H9 (cell line): ENCODE measurements around the gene FANCE. TPM values are rescaled to one million over a fixed set of nuclear protein-coding genes. Genes with fewer than 3 reads are reported as not detected.
A peak's percentile ranks its signal among the peaks of the same experiment; 100 is the strongest.
"Not testable (repeated sequence)": the region's sequence is repeated elsewhere in the genome, so short reads cannot be mapped to it uniquely, and the experiment has no call there.

Experiments
- DNase-seq: peaks from one replicate; pipeline ENCODE4 v3.0.0-alpha.2; 2017
- H2AFZ ChIP-seq: one replicate; pipeline ENCODE4 v1.6.1; 2013; ENCODE audit warnings: mild to moderate bottlenecking, low read length, control low read depth, moderate library complexity
- H2AK5ac ChIP-seq: 2 replicates; pipeline ENCODE4 v1.6.1; 2013; ENCODE audit warnings: low read length, control low read depth, mixed read lengths; ENCODE audit not compliant: insufficient read length
- H2BK120ac ChIP-seq: one replicate; pipeline ENCODE4 v1.6.1; 2013; ENCODE audit warnings: low read depth, mild to moderate bottlenecking, low read length, control low read depth, inconsistent platforms; ENCODE audit not compliant: poor library complexity, severe bottlenecking
- H2BK12ac ChIP-seq: 2 replicates; pipeline ENCODE4 v1.6.1; 2013; ENCODE audit warnings: low read length, control low read depth, mixed read lengths, low read depth; ENCODE audit not compliant: insufficient read length
- H2BK15ac ChIP-seq: 2 replicates; pipeline ENCODE4 v1.6.1; 2013; ENCODE audit warnings: low read depth, low read length, control low read depth
- H2BK20ac ChIP-seq: one replicate; pipeline ENCODE4 v1.6.1; 2013; ENCODE audit warnings: low read depth, mild to moderate bottlenecking, low read length, control low read depth, inconsistent platforms; ENCODE audit not compliant: poor library complexity, severe bottlenecking
- H2BK5ac ChIP-seq: 2 replicates; pipeline ENCODE4 v1.6.1; 2013; ENCODE audit warnings: low read length, control low read depth, mixed read lengths; ENCODE audit not compliant: insufficient read length
- H3K14ac ChIP-seq: 2 replicates; pipeline ENCODE4 v1.6.1; 2013; ENCODE audit warnings: low read length, control low read depth; ENCODE audit not compliant: insufficient read depth
- H3K18ac ChIP-seq: 2 replicates; pipeline ENCODE4 v1.6.1; 2013; ENCODE audit warnings: low read depth, mild to moderate bottlenecking, mixed read lengths, low read length, control low read depth; ENCODE audit not compliant: insufficient read length
- H3K23ac ChIP-seq: 2 replicates; pipeline ENCODE4 v1.6.1; 2013; ENCODE audit warnings: low read length, control low read depth, mixed read lengths, low read depth; ENCODE audit not compliant: insufficient read length
- H3K23me2 ChIP-seq: 2 replicates; pipeline ENCODE4 v1.6.1; 2013; ENCODE audit warnings: low read depth, mild to moderate bottlenecking, mixed read lengths, low read length, control low read depth; ENCODE audit not compliant: insufficient read length, poor library complexity, severe bottlenecking
- H3K27ac ChIP-seq: 2 replicates; pipeline ENCODE4 v1.5.1; 2013; ENCODE audit warnings: low read length, control low read depth, mixed read lengths, low read depth; ENCODE audit not compliant: insufficient read length
- H3K27me3 ChIP-seq: 2 replicates; pipeline ENCODE4 v1.6.1; 2013; ENCODE audit warnings: low read length, control low read depth, inconsistent platforms; ENCODE audit not compliant: insufficient read depth
- H3K4ac ChIP-seq: 2 replicates; pipeline ENCODE4 v1.6.1; 2013; ENCODE audit warnings: low read depth, mild to moderate bottlenecking, control low read depth, inconsistent platforms, low read length, moderate library complexity
- H3K4me1 ChIP-seq: 2 replicates; pipeline ENCODE4 v1.6.1; 2013; ENCODE audit warnings: low read length, control low read depth, inconsistent platforms; ENCODE audit not compliant: insufficient read depth
- H3K4me2 ChIP-seq: 2 replicates; pipeline ENCODE4 v1.6.1; 2013; ENCODE audit warnings: low read length, control low read depth, mixed read lengths; ENCODE audit not compliant: insufficient read length, insufficient read depth
- H3K56ac ChIP-seq: 2 replicates; pipeline ENCODE4 v1.6.1; 2013; ENCODE audit warnings: low read depth, mild to moderate bottlenecking, mixed read lengths, low read length, control low read depth; ENCODE audit not compliant: insufficient read length
- H3K79me1 ChIP-seq: 2 replicates; pipeline ENCODE4 v1.6.1; 2013; ENCODE audit warnings: low read depth, mild to moderate bottlenecking, moderate library complexity, low read length, control low read depth, inconsistent platforms; ENCODE audit not compliant: insufficient read depth, poor library complexity, severe bottlenecking
- H3K79me2 ChIP-seq: 2 replicates; pipeline ENCODE4 v1.6.1; 2013; ENCODE audit warnings: low read length, control low read depth, inconsistent platforms; ENCODE audit not compliant: insufficient read depth
- H3K9ac ChIP-seq: 2 replicates; pipeline ENCODE4 v1.6.1; 2013; ENCODE audit warnings: low read length, control low read depth, mixed read lengths; ENCODE audit not compliant: insufficient read length; ENCODE audit errors: extremely low read depth
- H3K9me3 ChIP-seq: one replicate; pipeline ENCODE4 v1.6.1; 2013; ENCODE audit warnings: low read depth, low read length, inconsistent platforms; ENCODE audit not compliant: control insufficient read depth
- H3T11ph ChIP-seq: one replicate; pipeline ENCODE4 v1.6.1; 2013; ENCODE audit warnings: mild to moderate bottlenecking, low read length, control low read depth, inconsistent platforms
- H4K20me1 ChIP-seq: one replicate; pipeline ENCODE4 v1.6.1; 2013; ENCODE audit not compliant: control insufficient read depth, insufficient read length, insufficient read depth
- H4K5ac ChIP-seq: 2 replicates; pipeline ENCODE4 v1.6.1; 2013; ENCODE audit warnings: low read depth, mild to moderate bottlenecking, mixed read lengths, low read length, control low read depth; ENCODE audit not compliant: insufficient read length
- H4K8ac ChIP-seq: replicated peaks from 2 replicates; pipeline ENCODE4 v1.6.1; 2013; ENCODE audit warnings: low read length, control low read depth, mixed read lengths, low read depth; ENCODE audit not compliant: insufficient read length
- H4K91ac ChIP-seq: 2 replicates; pipeline ENCODE4 v1.6.1; 2013; ENCODE audit warnings: low read depth, mild to moderate bottlenecking, moderate library complexity, mixed read lengths, low read length, control low read depth; ENCODE audit not compliant: insufficient read length
- H3K27ac Mint-ChIP-seq, 3 experiments: 2 replicates in 2 of 3; 3 replicates in 1 of 3; pipeline ENCODE4 v1.8.0; 2020 to 2021; ENCODE audit warnings: mixed read lengths in 3 of 3, mild to moderate bottlenecking in 1 of 3, moderate library complexity in 1 of 3
- H3K27me3 Mint-ChIP-seq: 2 replicates; pipeline ENCODE4 v1.8.0; 2021; ENCODE audit warnings: low read depth, mild to moderate bottlenecking, moderate library complexity, mixed read lengths
- H3K36me3 Mint-ChIP-seq, 3 experiments: 2 replicates in 2 of 3; 3 replicates in 1 of 3; pipeline ENCODE4 v1.8.0; 2020 to 2021; ENCODE audit warnings: low read depth in 3 of 3, mixed read lengths in 3 of 3; ENCODE audit not compliant: insufficient read depth in 1 of 3
- H3K4me1 Mint-ChIP-seq, 2 experiments: 2 replicates each; pipeline ENCODE4 v1.8.0; 2020; ENCODE audit warnings: mixed read lengths in 2 of 2
- H3K4me3 Mint-ChIP-seq, 2 experiments: 2 replicates in 1 of 2; 3 replicates in 1 of 2; pipeline ENCODE4 v1.8.0; 2020 to 2021; ENCODE audit warnings: mild to moderate bottlenecking in 2 of 2, mixed read lengths in 2 of 2, moderate library complexity in 1 of 2
- H3K9me3 Mint-ChIP-seq, 2 experiments: 2 replicates in 1 of 2; 3 replicates in 1 of 2; pipeline ENCODE4 v1.8.0; 2020; ENCODE audit warnings: mild to moderate bottlenecking in 2 of 2, mixed read lengths in 2 of 2, moderate library complexity in 1 of 2
- WGBS: extraction: QIAGEN DNeasy Blood & Tissue Kit; methylation state at CpG from one replicate; pipeline ENCODE4 v1.1.7; 2013; ENCODE audit warnings: missing lambda C conversion rate, low lambda C conversion rate, mixed read lengths; ENCODE audit not compliant: insufficient read length; ENCODE audit errors: extremely low coverage; 5-methylcytosine and 5-hydroxymethylcytosine counted together
- total RNA-seq: library from RNA; stranded (reverse); gene quantifications from 2 replicates; pipeline ENCODE4 v1.2.1, GENCODE V29; 2021
- TF ChIP-seq, protein P1 (sequence below): fragments of 200-600 bp; sonication (generic); conservative IDR thresholded peaks from 3 replicates; pipeline ENCODE4 v1.8.0; 2021; ENCODE audit warnings: antibody characterized with exemption, mild to moderate bottlenecking

FANCE gene
- total RNA-seq, 1 experiment from 2014 or later = 8.4 TPM

DNA sequence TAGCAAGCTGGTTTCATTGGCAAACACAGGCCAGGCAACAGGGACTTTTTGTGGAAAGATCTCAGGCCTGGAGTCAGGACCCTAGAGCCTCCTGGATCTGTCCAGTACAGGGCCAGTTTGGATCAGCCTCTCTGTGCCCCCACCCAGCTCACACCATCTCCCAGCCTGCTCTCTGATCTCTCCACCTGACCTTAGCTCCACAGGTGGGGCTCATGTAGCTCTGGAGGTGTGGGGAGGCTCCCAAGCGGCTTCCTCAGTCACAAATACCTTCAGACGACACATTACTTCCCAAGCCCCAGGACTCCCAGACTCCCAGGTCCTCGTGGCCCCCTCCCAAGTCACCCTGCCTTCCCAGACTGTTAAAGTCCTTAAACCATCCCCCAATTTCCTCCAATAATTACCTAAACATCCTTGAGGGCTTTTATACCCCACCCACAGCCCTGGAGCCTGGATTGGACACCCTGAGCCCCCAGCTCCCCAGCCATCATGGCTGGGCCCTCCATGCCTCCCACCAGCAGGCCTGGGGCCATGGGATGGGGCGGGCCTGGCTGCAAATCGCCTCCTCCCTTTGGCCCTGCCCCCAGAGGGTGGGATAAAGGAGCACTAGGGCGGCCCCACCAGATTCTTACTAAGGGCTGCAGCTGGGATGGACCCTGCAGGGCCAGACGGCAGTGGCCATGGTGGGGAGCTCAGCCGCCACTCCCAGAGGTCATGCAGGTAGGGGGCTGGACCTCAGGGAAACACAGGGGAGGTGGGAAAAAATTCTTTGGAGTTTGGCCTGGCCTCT is 15.9 kb upstream of the FANCE start:
- Mint-ChIP-seq H3K4me1 (peaks cover 3 to 16% of the 10 kb centered on the region in 2 experiments), H3K27ac (no peak overlapping the region; a peak in 1 of 7 replicates), H3K27me3 (0 out of 2 replicates have a peak, but pooled peaks cover 2% of the 10 kb centered on the region), H3K36me3 (no peaks in the 10 kb centered on the region; a peak in 1 of 7 replicates), H3K4me3 (no peak overlapping the region), H3K9me3 (no peaks in the 10 kb centered on the region)
- TF ChIP-seq, protein P1, sequence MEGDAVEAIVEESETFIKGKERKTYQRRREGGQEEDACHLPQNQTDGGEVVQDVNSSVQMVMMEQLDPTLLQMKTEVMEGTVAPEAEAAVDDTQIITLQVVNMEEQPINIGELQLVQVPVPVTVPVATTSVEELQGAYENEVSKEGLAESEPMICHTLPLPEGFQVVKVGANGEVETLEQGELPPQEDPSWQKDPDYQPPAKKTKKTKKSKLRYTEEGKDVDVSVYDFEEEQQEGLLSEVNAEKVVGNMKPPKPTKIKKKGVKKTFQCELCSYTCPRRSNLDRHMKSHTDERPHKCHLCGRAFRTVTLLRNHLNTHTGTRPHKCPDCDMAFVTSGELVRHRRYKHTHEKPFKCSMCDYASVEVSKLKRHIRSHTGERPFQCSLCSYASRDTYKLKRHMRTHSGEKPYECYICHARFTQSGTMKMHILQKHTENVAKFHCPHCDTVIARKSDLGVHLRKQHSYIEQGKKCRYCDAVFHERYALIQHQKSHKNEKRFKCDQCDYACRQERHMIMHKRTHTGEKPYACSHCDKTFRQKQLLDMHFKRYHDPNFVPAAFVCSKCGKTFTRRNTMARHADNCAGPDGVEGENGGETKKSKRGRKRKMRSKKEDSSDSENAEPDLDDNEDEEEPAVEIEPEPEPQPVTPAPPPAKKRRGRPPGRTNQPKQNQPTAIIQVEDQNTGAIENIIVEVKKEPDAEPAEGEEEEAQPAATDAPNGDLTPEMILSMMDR = no peak
- no peak overlapping the region for H2BK12ac ChIP-seq
- no peak overlapping the region for H2BK20ac ChIP-seq
- H3K27ac ChIP-seq = no peak overlapping the region
- no peaks in the 10 kb centered on the region for H3K79me2 ChIP-seq
- no peak overlapping the region for H3K56ac ChIP-seq
- no peak overlapping the region for H4K5ac ChIP-seq
- no peaks in the 10 kb centered on the region for H3K23me2 ChIP-seq
- WGBS = no CpG with 5 or more reads among the region's 8 CpGs
- no peak overlapping the region for H2BK120ac ChIP-seq
- no peak overlapping the region for H4K91ac ChIP-seq
- no peak overlapping the region for H3K18ac ChIP-seq
- no peak overlapping the region for H3T11ph ChIP-seq
- H3K4ac ChIP-seq = no peak overlapping the region
- no peak overlapping the region for H2BK5ac ChIP-seq
- no peak overlapping the region for H3K23ac ChIP-seq
- no peaks in the 10 kb centered on the region for H4K20me1 ChIP-seq
- H3K27me3 ChIP-seq = no peaks in the 10 kb centered on the region
- H3K14ac ChIP-seq = no peak overlapping the region
- H2BK15ac ChIP-seq = no peak overlapping the region
- no peak overlapping the region for H3K9ac ChIP-seq
- peak; percentile 70 for DNase-seq
- H4K8ac ChIP-seq = no peak overlapping the region
- no peaks in the 10 kb centered on the region for H3K9me3 ChIP-seq
- H3K79me1 ChIP-seq = no peaks in the 10 kb centered on the region
- no peak overlapping the region for H3K4me2 ChIP-seq
- no peaks in the 10 kb centered on the region; the same call in 1 of the 2 replicates for H3K4me1 ChIP-seq
- no peak overlapping the region for H2AFZ ChIP-seq
- H2AK5ac ChIP-seq = no peak overlapping the region

DNA sequence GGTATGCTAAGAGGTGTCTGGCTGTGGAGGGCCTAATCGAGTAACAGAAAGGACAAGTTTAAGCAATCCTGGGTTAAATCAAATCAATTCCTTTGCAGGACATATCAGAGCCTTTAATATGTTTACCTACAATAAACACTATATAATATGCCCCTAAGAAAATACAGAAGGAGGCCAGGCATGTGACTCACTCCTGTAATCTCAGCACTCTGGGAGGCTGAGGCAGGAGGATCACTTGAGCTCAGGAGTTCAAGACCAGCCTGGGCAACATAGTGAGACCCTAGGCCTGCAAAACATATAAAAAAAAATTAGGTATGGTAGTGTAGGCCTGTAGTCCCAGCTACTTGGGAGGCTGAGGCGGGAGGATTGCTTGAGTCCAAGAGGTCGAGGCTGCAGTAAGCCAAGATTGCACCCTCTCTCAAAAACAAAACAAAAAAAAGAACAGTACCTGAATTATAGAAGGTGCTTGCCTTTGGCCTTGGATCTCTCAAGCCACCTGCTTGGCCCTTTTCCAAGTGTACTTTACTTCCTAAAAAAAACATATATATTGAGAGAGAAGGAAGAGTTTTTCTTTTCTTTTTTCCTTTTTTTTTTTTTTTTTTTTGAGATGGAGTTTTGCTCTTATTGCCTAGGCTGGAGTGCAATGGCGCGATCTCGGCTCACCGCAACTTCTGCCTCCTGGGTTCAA is 13.6 kb upstream of the FANCE start:
- H3K27me3 Mint-ChIP-seq, H3K23me2 ChIP-seq: not testable (repeated sequence)

More for the DNA sequence above, 13.6 kb upstream of the FANCE start:
- not testable (repeated sequence) for H2BK20ac ChIP-seq, H2BK12ac ChIP-seq, H3K23ac ChIP-seq, H3K9ac ChIP-seq, H2BK5ac ChIP-seq, H3K27ac Mint-ChIP-seq, H4K5ac ChIP-seq, H3K36me3 Mint-ChIP-seq, H3K27ac ChIP-seq, H2AFZ ChIP-seq, H4K91ac ChIP-seq, H3K14ac ChIP-seq, H3K79me1 ChIP-seq, H3K4me1 ChIP-seq, H3K4me2 ChIP-seq, H2BK15ac ChIP-seq, H3K79me2 ChIP-seq, H3K4ac ChIP-seq, H3K18ac ChIP-seq, H2BK120ac ChIP-seq, H2AK5ac ChIP-seq, DNase-seq, H3K9me3 ChIP-seq, H3K9me3 Mint-ChIP-seq, H4K8ac ChIP-seq, H4K20me1 ChIP-seq, H3K27me3 ChIP-seq, H3T11ph ChIP-seq, H3K56ac ChIP-seq, H3K4me3 Mint-ChIP-seq
- peaks cover 3 to 16% of the 10 kb centered on the region in 2 experiments for H3K4me1 Mint-ChIP-seq
- WGBS = no CpG with 5 or more reads among the region's 7 CpGs
